GM12891 (cell line): Measurements from ENCODE around the gene IFNE.

Experiments used
- DNase-seq: peaks from one replicate; pipeline ENCODE4 v3.0.0; 2011; ENCODE audit warnings: low spot score; ENCODE audit not compliant: insufficient read length
- FAIRE-seq: peaks from 2 replicates; lab custom pipeline; 2011; peaks lifted over from hg19 to GRCh38; lab: Jason Lieb, UNC
- POLR2AphosphoS5 ChIP-seq: IDR thresholded peaks from 2 replicates; pipeline ENCODE4 v1.6.1; 2011; ENCODE audit warnings: low read depth, low read length, control low read depth
- SPI1 ChIP-seq: IDR thresholded peaks from 2 replicates; pipeline ENCODE4 v1.6.1; 2011; ENCODE audit warnings: low read depth, low read length, control low read depth

IFNE gene

GRCh38 chr9:21432672-21433425 is 49.3 kb downstream of the IFNE start:
- FAIRE-seq (peak; percentile 78), DNase-seq (no peak)
- no peak for TF ChIP-seq POLR2AphosphoS5
- peak; percentile 94 for TF ChIP-seq SPI1
